Cardiac muscle cell (in vitro differentiated cells and primary cell): ENCODE results near the gene NLGN4Y. TPM values are rescaled to one million over a fixed set of nuclear protein-coding genes. Genes with fewer than 3 reads are reported as not detected.

Source experiments
- DNase-seq, 2 donors: peaks; one replicate each; pipeline versions ENCODE4 v3.0.0 to v3.0.0-alpha.2; 2010 to 2017; ENCODE audit warnings: low read depth in 1 of 2, low spot score in 1 of 2
- H3K27ac ChIP-seq: fragments of 200-600 bp; sonication (generic); 2 replicates; pipeline ENCODE4 v1.5.1; 2016
- H3K27me3 ChIP-seq: fragments of 200-600 bp; sonication (generic); 2 replicates; pipeline ENCODE4 v1.6.0; 2016; ENCODE audit warnings: control low read depth
- H3K36me3 ChIP-seq: fragments of 200-600 bp; sonication (generic); 2 replicates; pipeline ENCODE4 v1.5.1; 2016; ENCODE audit warnings: control low read depth
- H3K4me1 ChIP-seq: fragments of 200-600 bp; sonication (generic); 2 replicates; pipeline ENCODE4 v1.8.1; 2017; ENCODE audit warnings: low read depth, mild to moderate bottlenecking, mixed run types
- H3K4me3 ChIP-seq: fragments of 200-600 bp; sonication (generic); 2 replicates; pipeline ENCODE4 v1.5.1; 2016; ENCODE audit warnings: mild to moderate bottlenecking
- H3K9me3 ChIP-seq: fragments of 200-600 bp; sonication (generic); 2 replicates; pipeline ENCODE4 v1.5.1; 2017; ENCODE audit warnings: low read depth, mild to moderate bottlenecking, control low read depth
- polyA plus RNA-seq: library from polyadenylated mRNA; unstranded; fragments of >200 nt; fragmentation: Nextera tagmentation; extraction: Ambion mirVana; gene quantifications from 2 replicates; pipeline ENCODE4 v1.2.1, GENCODE V29; 2016
- total RNA-seq: library from RNA; depleted of rRNA; stranded (reverse); fragments of >200 nt; gene quantifications from 2 replicates; pipeline ENCODE4 v1.2.3, GENCODE V29; 2016
- TF ChIP-seq, protein P1 (sequence below): IDR thresholded peaks from 2 replicates; pipeline ENCODE4 v1.5.1; 2012; ENCODE audit warnings: low read depth, mild to moderate bottlenecking, low read length

NLGN4Y gene
- total and polyA plus RNA-seq, 2 experiments from 2014 or later, result 0.09 TPM; not detected in 1

DNA sequence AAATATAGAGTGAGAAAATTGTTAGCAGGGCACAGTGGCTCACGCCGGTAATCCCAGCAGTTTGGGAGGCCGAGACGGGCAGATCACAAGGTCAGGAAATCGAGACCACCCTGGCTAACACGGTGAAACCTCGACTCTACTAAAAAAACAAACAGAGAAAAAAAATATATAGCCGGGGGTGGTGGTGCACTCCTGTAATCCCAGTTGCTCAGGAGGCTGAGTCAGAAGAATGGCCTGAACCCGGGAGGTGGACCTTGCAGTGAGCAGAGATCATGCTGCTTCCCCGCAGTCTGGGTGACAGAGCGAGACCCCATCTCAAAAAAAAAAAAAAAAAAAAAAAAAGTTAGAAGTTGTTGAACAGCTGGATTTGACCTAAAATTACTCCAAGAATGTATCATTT is 269.3 kb downstream of the NLGN4Y start:
- no peak overlapping the region for H3K27ac ChIP-seq
- H3K4me1 ChIP-seq, result no peaks in the 10 kb centered on the region
- no peaks in the 10 kb centered on the region for H3K27me3 ChIP-seq
- TF ChIP-seq, protein P1, sequence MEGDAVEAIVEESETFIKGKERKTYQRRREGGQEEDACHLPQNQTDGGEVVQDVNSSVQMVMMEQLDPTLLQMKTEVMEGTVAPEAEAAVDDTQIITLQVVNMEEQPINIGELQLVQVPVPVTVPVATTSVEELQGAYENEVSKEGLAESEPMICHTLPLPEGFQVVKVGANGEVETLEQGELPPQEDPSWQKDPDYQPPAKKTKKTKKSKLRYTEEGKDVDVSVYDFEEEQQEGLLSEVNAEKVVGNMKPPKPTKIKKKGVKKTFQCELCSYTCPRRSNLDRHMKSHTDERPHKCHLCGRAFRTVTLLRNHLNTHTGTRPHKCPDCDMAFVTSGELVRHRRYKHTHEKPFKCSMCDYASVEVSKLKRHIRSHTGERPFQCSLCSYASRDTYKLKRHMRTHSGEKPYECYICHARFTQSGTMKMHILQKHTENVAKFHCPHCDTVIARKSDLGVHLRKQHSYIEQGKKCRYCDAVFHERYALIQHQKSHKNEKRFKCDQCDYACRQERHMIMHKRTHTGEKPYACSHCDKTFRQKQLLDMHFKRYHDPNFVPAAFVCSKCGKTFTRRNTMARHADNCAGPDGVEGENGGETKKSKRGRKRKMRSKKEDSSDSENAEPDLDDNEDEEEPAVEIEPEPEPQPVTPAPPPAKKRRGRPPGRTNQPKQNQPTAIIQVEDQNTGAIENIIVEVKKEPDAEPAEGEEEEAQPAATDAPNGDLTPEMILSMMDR, result no peak
- H3K9me3 ChIP-seq, result no peaks in the 10 kb centered on the region
- no peaks in the 10 kb centered on the region for H3K36me3 ChIP-seq
- DNase-seq, result no peak
- H3K4me3 ChIP-seq, result no peak overlapping the region

DNA sequence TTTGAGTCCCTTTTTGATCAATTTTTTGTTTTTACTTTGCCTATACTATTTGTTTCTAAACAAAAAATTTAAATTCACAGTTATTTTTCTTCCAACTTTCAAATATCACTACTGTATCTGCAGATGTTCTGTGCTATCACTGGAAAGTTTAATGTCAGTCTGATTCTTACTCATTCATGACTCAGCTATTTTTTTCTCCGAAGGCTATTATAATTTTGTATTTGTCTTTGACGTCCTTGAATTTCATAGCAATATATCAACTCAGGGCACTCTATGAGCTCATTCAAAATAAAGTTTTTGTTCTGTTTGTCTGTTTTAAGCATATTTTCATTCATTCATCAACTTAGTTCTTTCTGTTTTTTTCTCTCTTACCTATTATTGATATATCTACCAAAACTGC is 273.7 kb downstream of the NLGN4Y start:
- Histone ChIP-seq H3K9me3 (no peaks in the 10 kb centered on the region), H3K27me3 (no peaks in the 10 kb centered on the region), H3K4me3 (no peak overlapping the region), H3K27ac (no peak overlapping the region), H3K4me1 (no peaks in the 10 kb centered on the region), H3K36me3 (no peaks in the 10 kb centered on the region)
- DNase-seq, result peak in 1 of 2 donors; percentile 11
- TF ChIP-seq, protein P1, result no peak

DNA sequence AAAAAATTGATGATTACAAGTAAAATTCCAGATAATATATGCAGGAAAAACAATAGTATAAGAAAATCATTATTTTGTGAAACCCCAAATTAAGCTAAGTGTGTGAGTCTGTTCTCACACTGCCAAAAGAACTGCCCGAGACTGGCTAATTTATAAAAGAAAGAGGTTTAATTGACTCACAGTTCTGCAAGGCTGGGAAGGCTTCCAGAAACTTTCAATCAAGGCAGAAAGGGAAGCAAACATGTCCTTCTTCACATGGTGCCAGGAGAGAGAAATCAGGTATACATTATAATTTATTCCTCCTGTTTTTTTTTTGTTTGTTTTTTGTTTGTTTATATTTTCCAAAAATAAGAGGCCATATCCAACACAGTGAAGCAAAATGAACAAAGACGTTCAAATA is 276.8 kb downstream of the NLGN4Y start:
- Histone ChIP-seq H3K4me3 (no peak overlapping the region), H3K4me1 (no peaks in the 10 kb centered on the region), H3K9me3 (no peaks in the 10 kb centered on the region), H3K27ac (no peak overlapping the region), H3K27me3 (no peaks in the 10 kb centered on the region), H3K36me3 (no peaks in the 10 kb centered on the region)
- no peak for DNase-seq
- TF ChIP-seq, protein P1, result no peak

DNA sequence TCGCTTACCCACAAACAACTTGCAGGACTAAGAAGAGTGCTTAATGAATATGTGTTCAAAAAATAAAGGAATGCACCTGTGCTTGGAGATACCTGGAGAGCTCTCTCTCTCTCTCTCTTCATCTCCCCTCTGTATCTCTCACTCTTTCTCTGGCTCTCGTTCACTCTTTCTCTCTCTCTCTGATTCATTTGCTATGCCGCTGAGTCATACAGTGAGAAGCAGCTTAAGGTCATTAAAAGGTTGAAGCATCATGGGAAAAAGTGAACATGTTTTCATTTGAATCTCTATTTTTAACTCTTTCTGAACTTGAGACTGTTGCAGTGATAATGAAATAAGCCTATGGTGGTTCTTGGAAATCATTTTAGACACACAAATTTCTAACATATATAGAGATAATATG is 277.8 kb downstream of the NLGN4Y start:
- Histone ChIP-seq H3K36me3 (no peaks in the 10 kb centered on the region), H3K27ac (no peak overlapping the region), H3K4me3 (no peak overlapping the region), H3K9me3 (no peaks in the 10 kb centered on the region), H3K27me3 (no peaks in the 10 kb centered on the region), H3K4me1 (no peaks in the 10 kb centered on the region)
- peak in 1 of 2 donors; percentile 39 for DNase-seq
- TF ChIP-seq, protein P1, result no peak

DNA sequence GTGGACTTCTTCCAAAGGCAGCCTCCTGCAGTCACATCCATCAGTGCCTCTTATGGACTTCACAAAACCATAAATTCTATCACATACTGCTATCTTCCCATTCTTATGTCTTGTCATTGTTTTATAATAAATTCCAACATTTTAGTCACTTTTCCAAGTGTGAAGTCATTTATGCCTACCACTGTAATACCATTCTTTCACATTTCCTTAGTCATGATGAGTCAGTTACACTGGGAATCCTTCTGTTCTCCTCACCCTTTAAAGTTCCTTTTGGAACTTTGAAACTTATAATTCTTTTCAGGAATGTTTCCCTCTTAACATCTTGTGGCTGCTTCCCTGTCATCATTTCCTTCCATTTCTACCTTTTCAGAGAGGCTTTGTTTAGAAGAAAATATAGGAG is 279.7 kb downstream of the NLGN4Y start:
- peak in 1 of 2 donors; percentile 39 for DNase-seq
- Histone ChIP-seq H3K9me3 (no peaks in the 10 kb centered on the region), H3K36me3 (no peaks in the 10 kb centered on the region), H3K27ac (no peak overlapping the region), H3K4me1 (no peaks in the 10 kb centered on the region), H3K4me3 (no peak overlapping the region), H3K27me3 (no peaks in the 10 kb centered on the region)
- TF ChIP-seq, protein P1, result no peak

DNA sequence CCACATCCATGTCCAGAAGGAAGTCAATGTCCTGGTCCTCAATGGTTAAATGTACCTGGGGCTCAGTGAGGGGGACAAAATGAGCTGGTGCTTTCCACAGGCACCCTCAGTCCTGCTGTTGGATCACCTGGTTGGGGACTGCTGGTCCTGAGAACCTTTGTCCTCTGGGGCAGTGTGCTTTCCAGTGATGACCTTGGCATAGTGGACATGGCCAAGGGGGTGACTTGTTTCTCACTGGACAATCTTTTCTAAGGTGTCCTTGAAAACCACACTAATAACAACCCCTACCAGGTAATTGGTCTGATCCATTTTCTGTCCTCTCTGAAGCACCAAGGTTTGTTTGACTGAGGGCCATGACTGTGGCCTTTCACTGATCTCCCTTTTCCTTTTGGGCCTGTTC is 294.1 kb downstream of the NLGN4Y start:
- no peaks in the 10 kb centered on the region for H3K36me3 ChIP-seq
- no peak for DNase-seq
- TF ChIP-seq, protein P1, result no peak

More for the DNA sequence above, 294.1 kb downstream of the NLGN4Y start:
- no peak overlapping the region for H3K4me3 ChIP-seq
- no peaks in the 10 kb centered on the region for H3K27me3 ChIP-seq
- no peak overlapping the region for H3K27ac ChIP-seq
- no peaks in the 10 kb centered on the region for H3K9me3 ChIP-seq
- no peaks in the 10 kb centered on the region for H3K4me1 ChIP-seq
